ENCODE measurements around the gene UBE2R2. TPM values are rescaled to one million over a fixed set of nuclear protein-coding genes. Genes with fewer than 3 reads are reported as not detected.
"Not testable (repeated sequence)": the region's sequence is repeated elsewhere in the genome, so short reads cannot be mapped to it uniquely, and the experiment has no call there.

UBE2R2 gene
- total RNA-seq, 1 experiment from 2014 or later = 33.8 TPM

DNA sequence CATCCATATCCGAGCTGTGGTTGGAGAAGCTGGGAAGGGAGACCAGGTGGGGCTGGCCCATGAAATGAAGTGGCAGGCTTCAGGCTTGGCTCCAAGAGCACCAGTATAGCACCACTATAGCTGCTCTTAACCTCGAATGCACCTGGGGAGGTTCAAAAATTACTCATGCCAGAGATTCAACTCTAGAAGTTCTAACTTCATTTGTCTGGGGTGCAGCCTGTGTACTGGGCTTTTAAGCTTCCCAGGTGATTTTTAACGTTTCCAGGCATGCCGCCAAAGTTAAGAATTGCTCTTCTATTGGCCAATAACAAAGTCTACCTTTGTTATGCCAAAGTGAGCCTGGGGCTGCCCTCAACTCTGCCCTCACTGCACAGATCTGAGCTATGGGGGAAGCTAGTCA is 21.1 kb upstream of the UBE2R2 start:
- H3K9me3 Mint-ChIP-seq (ENCODE audit: unreplicated experiment) = no peaks in the 10 kb centered on the region
- CTCF ChIA-PET = interaction anchor here (0.7 to 2.3 kb wide), 3 partner anchors 16 to 42 kb away, joined by 3 to 5 read pairs (median 4); no protein-coding TSS in a partner anchor
- intact Hi-C loops (cut with micrococcal nuclease) = no loop called here
- TF ChIP-seq, protein P1, sequence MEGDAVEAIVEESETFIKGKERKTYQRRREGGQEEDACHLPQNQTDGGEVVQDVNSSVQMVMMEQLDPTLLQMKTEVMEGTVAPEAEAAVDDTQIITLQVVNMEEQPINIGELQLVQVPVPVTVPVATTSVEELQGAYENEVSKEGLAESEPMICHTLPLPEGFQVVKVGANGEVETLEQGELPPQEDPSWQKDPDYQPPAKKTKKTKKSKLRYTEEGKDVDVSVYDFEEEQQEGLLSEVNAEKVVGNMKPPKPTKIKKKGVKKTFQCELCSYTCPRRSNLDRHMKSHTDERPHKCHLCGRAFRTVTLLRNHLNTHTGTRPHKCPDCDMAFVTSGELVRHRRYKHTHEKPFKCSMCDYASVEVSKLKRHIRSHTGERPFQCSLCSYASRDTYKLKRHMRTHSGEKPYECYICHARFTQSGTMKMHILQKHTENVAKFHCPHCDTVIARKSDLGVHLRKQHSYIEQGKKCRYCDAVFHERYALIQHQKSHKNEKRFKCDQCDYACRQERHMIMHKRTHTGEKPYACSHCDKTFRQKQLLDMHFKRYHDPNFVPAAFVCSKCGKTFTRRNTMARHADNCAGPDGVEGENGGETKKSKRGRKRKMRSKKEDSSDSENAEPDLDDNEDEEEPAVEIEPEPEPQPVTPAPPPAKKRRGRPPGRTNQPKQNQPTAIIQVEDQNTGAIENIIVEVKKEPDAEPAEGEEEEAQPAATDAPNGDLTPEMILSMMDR (IDR thresholded peaks at IDR 0.05; ENCODE audit: unreplicated experiment) = no peak
- H3K4me3 Mint-ChIP-seq (ENCODE audit: unreplicated experiment) = no peak overlapping the region
- POLR2A ChIA-PET = no interaction called here
- peaks cover 11% of the 10 kb centered on the region for H3K27me3 Mint-ChIP-seq (ENCODE audit: insufficient read depth, unreplicated experiment)
- peaks cover 13% of the 10 kb centered on the region for H3K4me1 Mint-ChIP-seq (ENCODE audit: insufficient read depth, unreplicated experiment)
- no peaks in the 10 kb centered on the region for H3K36me3 Mint-ChIP-seq (ENCODE audit: insufficient read depth, unreplicated experiment)
- H3K27ac Mint-ChIP-seq (ENCODE audit: low read depth, unreplicated experiment) = peak overlapping the region; percentile 37
- DNase-seq (ENCODE audit: unreplicated experiment) = peak; percentile 53
- BruUV-seq (replicated peaks) = no TSS peak

DNA sequence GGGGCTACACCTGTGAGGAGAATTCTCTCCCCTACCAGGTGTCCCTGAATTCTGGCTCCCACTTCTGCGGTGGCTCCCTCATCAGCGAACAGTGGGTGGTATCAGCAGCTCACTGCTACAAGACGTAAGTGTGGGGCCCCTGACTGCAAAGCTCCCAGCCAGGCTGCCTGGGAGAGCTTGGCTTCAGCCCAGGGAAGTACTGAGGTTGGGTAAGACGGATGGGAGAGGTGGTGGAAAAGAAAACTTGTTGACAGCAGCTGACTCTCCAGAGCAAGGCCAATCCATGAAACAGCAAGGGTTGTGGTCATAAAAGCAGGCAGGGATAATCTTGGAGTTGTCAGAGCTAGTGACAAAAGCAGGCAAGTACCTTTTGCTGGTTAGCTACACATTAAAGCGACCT is 20.3 kb upstream of the UBE2R2 start:
- H3K36me3 Mint-ChIP-seq (ENCODE audit: insufficient read depth, unreplicated experiment); intact Hi-C loops (cut with micrococcal nuclease); H3K9me3 Mint-ChIP-seq (ENCODE audit: unreplicated experiment); POLR2A ChIA-PET; H3K27ac Mint-ChIP-seq (ENCODE audit: low read depth, unreplicated experiment); H3K4me3 Mint-ChIP-seq (ENCODE audit: unreplicated experiment); BruUV-seq (replicated peaks); DNase-seq (ENCODE audit: unreplicated experiment): not testable (repeated sequence)
- Mint-ChIP-seq H3K27me3 (ENCODE audit: insufficient read depth, unreplicated experiment) (peaks cover 11% of the 10 kb centered on the region), H3K4me1 (ENCODE audit: insufficient read depth, unreplicated experiment) (peaks cover 13% of the 10 kb centered on the region)
- CTCF ChIA-PET = interaction anchor here (1.3 to 2.3 kb wide), 2 partner anchors 17 to 19 kb away, joined by 4 to 5 read pairs; no protein-coding TSS in a partner anchor

DNA sequence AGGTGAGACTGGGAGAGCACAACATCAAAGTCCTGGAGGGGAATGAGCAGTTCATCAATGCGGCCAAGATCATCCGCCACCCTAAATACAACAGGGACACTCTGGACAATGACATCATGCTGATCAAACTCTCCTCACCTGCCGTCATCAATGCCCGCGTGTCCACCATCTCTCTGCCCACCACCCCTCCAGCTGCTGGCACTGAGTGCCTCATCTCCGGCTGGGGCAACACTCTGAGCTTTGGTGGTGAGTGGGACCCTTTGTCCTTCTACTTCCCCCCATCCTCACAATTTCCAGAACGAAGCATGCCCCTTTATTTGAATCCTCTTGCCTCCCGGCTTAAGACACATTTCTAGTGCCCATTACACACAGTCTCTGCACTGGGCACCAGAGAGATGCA is 19.1 kb upstream of the UBE2R2 start:
- intact Hi-C loops (cut with micrococcal nuclease) = no loop called here
- ChIA-PET CTCF (interaction anchor here (0.6 to 0.9 kb wide), 2 partner anchors 55 to 342 kb away, joined by 3 read pairs; no protein-coding TSS in a partner anchor), POLR2A (interaction anchor here (0.6 kb wide), 1 partner anchor 442 kb away, joined by 4 read pairs; no protein-coding TSS in a partner anchor)
- no peak for DNase-seq (ENCODE audit: unreplicated experiment)
- no peaks in the 10 kb centered on the region for H3K36me3 Mint-ChIP-seq (ENCODE audit: insufficient read depth, unreplicated experiment)
- no peaks in the 10 kb centered on the region for H3K9me3 Mint-ChIP-seq (ENCODE audit: unreplicated experiment)
- H3K4me3 Mint-ChIP-seq (ENCODE audit: unreplicated experiment) = no peak overlapping the region
- TF ChIP-seq, protein P1 (IDR thresholded peaks at IDR 0.05; ENCODE audit: unreplicated experiment) = no peak
- H3K4me1 Mint-ChIP-seq (ENCODE audit: insufficient read depth, unreplicated experiment) = peaks cover 13% of the 10 kb centered on the region
- peaks cover 11% of the 10 kb centered on the region for H3K27me3 Mint-ChIP-seq (ENCODE audit: insufficient read depth, unreplicated experiment)
- BruUV-seq (replicated peaks) = no TSS peak
- H3K27ac Mint-ChIP-seq (ENCODE audit: low read depth, unreplicated experiment) = no peak overlapping the region

DNA sequence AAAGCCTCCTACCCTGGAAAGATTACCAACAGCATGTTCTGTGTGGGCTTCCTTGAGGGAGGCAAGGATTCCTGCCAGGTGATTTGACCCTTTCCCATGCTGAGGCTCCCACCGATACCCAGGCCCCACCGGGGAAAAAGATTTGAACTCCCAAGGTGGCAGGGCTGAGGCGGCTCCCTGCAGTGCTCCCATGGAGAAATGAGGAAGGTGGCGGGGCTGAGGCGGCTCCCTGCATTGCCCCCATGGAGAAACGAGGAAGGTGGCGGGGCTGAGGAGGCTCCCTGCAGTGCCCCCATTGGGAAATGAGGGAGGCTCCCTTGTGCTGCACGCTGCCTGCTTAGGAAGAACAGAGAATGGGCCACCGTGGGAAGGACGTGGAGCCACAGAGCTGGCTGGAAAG is 18.4 kb upstream of the UBE2R2 start:
- Mint-ChIP-seq H3K4me3 (ENCODE audit: unreplicated experiment) (no peak overlapping the region), H3K27ac (ENCODE audit: low read depth, unreplicated experiment) (no peak overlapping the region), H3K4me1 (ENCODE audit: insufficient read depth, unreplicated experiment) (peaks cover 13% of the 10 kb centered on the region), H3K36me3 (ENCODE audit: insufficient read depth, unreplicated experiment) (no peaks in the 10 kb centered on the region), H3K9me3 (ENCODE audit: unreplicated experiment) (no peaks in the 10 kb centered on the region), H3K27me3 (ENCODE audit: insufficient read depth, unreplicated experiment) (peaks cover 11% of the 10 kb centered on the region)
- TF ChIP-seq, protein P1 (IDR thresholded peaks at IDR 0.05; ENCODE audit: unreplicated experiment) = no peak
- ChIA-PET CTCF (interaction anchor here (0.6 to 0.7 kb wide), 2 partner anchors 76 to 424 kb away, joined by 3 to 4 read pairs; no protein-coding TSS in a partner anchor), POLR2A (no interaction called here)
- intact Hi-C loops (cut with micrococcal nuclease) = no loop called here
- BruUV-seq (replicated peaks) = no TSS peak
- no peak for DNase-seq (ENCODE audit: unreplicated experiment)

All from MCF 10A (cell line).